Ishikawa (cell line): ENCODE measurements around the gene ZNF48.

Source experiments
- FOXM1 ChIP-seq: IDR thresholded peaks from 2 replicates; pipeline ENCODE4 v1.6.1; 2012; ENCODE audit warnings: low read depth, borderline replicate concordance
- RAD21 ChIP-seq: IDR thresholded peaks from 2 replicates; pipeline ENCODE4 v1.6.1; 2012; ENCODE audit warnings: low read depth
- REST ChIP-seq: IDR thresholded peaks from 2 replicates; pipeline ENCODE4 v1.6.1; 2012; ENCODE audit warnings: low read depth, mild to moderate bottlenecking
- TCF12 ChIP-seq: IDR thresholded peaks from 2 replicates; pipeline ENCODE4 v1.6.1; 2012; ENCODE audit warnings: low read depth
- TEAD4 ChIP-seq: IDR thresholded peaks from 2 replicates; pipeline ENCODE4 v1.6.1; 2012

DNA sequence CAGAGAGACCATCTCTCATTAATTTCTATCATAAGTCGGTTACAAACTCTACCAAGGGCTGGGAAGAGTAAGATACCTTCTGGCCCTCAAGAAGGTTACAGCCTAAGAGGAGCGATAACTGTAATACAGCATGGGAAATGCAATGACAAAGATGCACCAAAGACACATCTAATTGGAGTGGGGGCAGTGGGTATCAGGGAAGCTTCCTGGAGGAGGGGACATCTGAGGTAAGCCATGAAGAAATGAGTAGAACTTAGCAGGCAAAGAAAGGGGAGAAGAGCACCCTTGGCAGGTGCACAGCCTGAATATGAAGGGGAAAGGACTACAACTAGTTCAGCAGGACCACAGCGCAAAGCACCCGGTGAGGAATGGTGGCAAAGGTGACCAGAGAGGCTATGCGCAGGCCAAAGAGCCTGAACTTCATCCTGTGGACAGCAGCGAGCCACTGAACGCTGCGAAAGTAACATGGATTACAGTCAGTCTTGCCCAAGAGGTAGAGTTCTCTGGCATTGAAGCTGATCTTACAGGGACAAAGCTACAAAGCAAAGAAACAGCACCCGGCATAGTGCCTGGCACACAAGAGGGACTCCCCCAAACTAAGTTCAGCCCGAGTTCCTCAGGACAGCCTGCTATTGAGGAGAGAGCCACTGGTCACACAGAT is 27.7 kb upstream of the ZNF48 start:
- TF ChIP-seq TEAD4 (no peak), RAD21 (no peak), REST (no peak), FOXM1 (no peak), TCF12 (no peak)
